HG03175 (cell line): ENCODE measurements around the gene KIF23.

Source experiments
- ATAC-seq: cut with Tn5 transposase; IDR thresholded peaks from one replicate; pipeline ENCODE4 v1.9.1; 2021; ENCODE audit warnings: mild to moderate bottlenecking, moderate library complexity; ENCODE audit not compliant: unreplicated experiment

Gene KIF23

GRCh38 chr15:69486481-69487110 lies 72.4 kb downstream of the KIF23 start:
- ATAC-seq = no peak

GRCh38 chr15:69489073-69489571 lies 75.0 kb downstream of the KIF23 start:
- no peak for ATAC-seq

- no peak for ATAC-seq
Measured at GRCh38 chr15:69490356-69491037, 76.3 kb downstream of the KIF23 start.

GRCh38 chr15:69491038-69491505 lies 76.9 kb downstream of the KIF23 start:
- ATAC-seq = no peak

GRCh38 chr15:69493406-69493805 lies 79.3 kb downstream of the KIF23 start:
- ATAC-seq = no peak

GRCh38 chr15:69496001-69496400 lies 81.9 kb downstream of the KIF23 start:
- no peak for ATAC-seq

GRCh38 chr15:69497076-69497475 lies 82.9 kb downstream of the KIF23 start:
- ATAC-seq = no peak

GRCh38 chr15:69497667-69498066 lies 83.5 kb downstream of the KIF23 start:
- ATAC-seq = no peak
